HepG2 (cell line): Measurements from ENCODE around the gene SLC22A5. TPM values are rescaled to one million over a fixed set of nuclear protein-coding genes. Genes with fewer than 3 reads are reported as not detected.

Experiments
- CHD4 ChIP-seq: fragments of 200-600 bp; sonication (generic); IDR thresholded peaks from 2 replicates; pipeline ENCODE4 v1.7.0; 2017; ENCODE audit warnings: mild to moderate bottlenecking, low read length, borderline replicate concordance
- LCORL ChIP-seq, 2 experiments: fragments of 450-650 bp in 1 of 2; sonication (generic) in 1 of 2; formaldehyde crosslinking in 1 of 2; IDR thresholded peaks; 2 replicates each; pipeline versions ENCODE4 v1.5.0 to v1.6.1; 2017 to 2020; ENCODE audit warnings: antibody characterized with exemption in 1 of 2, missing genetic modification reagents in 1 of 2
- PITX1 ChIP-seq: sonication (generic); formaldehyde crosslinking; IDR thresholded peaks from 2 replicates; pipeline ENCODE4 v1.5.1; 2020; ENCODE audit warnings: mild to moderate bottlenecking, missing genetic modification reagents
- YEATS4 ChIP-seq: sonication (generic); formaldehyde crosslinking; IDR thresholded peaks from 2 replicates; pipeline ENCODE4 v1.4.0; 2020; ENCODE audit warnings: missing genetic modification reagents, borderline replicate concordance
- ZNF354B ChIP-seq: sonication (generic); formaldehyde crosslinking; IDR thresholded peaks from 2 replicates; pipeline ENCODE4 v1.8.0; 2022; ENCODE audit warnings: mild to moderate bottlenecking, missing genetic modification reagents
- polyA plus RNA-seq, 8 experiments: library from polyadenylated mRNA; depleted of rRNA in 3 of 8; stranded (reverse) in 7 of 8; unstranded in 1 of 8; fragments of >200 nt; fragmentation: Illumina TruSeq in 4 of 8; extraction: Trizol in 4 of 8; gene quantifications; 2 replicates each; pipeline versions ENCODE4 v1.2.1 to v1.2.3, GENCODE V29; 2011 to 2016; ENCODE audit warnings: low read depth in 4 of 8, missing spikeins in 1 of 8, mixed read lengths in 1 of 8; ENCODE audit not compliant: insufficient read depth in 1 of 8
- total RNA-seq, 5 experiments: library from RNA; depleted of rRNA; stranded (reverse); fragments of >200 nt; fragmentation: Illumina TruSeq; extraction: Trizol; gene quantifications; 2 replicates each; pipeline ENCODE4 v1.2.3, GENCODE V29; 2016; ENCODE audit warnings: low read depth in 1 of 5
- TF ChIP-seq, protein P1 (sequence below): sonication (generic); formaldehyde crosslinking; IDR thresholded peaks from 2 replicates; pipeline ENCODE4 v1.9.0; 2022; ENCODE audit warnings: low read depth, missing genetic modification reagents
- TF ChIP-seq, protein P2 (sequence below): sonication (generic); formaldehyde crosslinking; IDR thresholded peaks from 2 replicates; pipeline ENCODE4 v1.5.0; 2020; ENCODE audit warnings: mild to moderate bottlenecking, missing genetic modification reagents, borderline replicate concordance
- TF ChIP-seq, protein P3 (sequence below): sonication (generic); formaldehyde crosslinking; IDR thresholded peaks from 2 replicates; pipeline ENCODE4 v1.9.0; 2021; ENCODE audit warnings: mild to moderate bottlenecking, missing genetic modification reagents
- TF ChIP-seq, protein P4 (sequence below): sonication (generic); formaldehyde crosslinking; conservative IDR thresholded peaks from 2 replicates; pipeline ENCODE4 v1.4.0; 2020; ENCODE audit warnings: missing genetic modification reagents
- TF ChIP-seq, protein P5 (sequence below): sonication (generic); formaldehyde crosslinking; conservative IDR thresholded peaks from 2 replicates; pipeline ENCODE4 v1.4.0; 2020; ENCODE audit warnings: missing genetic modification reagents

Gene SLC22A5
- total and polyA plus RNA-seq, 2 of the 13 experiments (the other 11 are each of a cell fraction or from before 2014, with no cell fraction given), result 7.1 to 15.1 TPM

- TF ChIP-seq, protein P1, sequence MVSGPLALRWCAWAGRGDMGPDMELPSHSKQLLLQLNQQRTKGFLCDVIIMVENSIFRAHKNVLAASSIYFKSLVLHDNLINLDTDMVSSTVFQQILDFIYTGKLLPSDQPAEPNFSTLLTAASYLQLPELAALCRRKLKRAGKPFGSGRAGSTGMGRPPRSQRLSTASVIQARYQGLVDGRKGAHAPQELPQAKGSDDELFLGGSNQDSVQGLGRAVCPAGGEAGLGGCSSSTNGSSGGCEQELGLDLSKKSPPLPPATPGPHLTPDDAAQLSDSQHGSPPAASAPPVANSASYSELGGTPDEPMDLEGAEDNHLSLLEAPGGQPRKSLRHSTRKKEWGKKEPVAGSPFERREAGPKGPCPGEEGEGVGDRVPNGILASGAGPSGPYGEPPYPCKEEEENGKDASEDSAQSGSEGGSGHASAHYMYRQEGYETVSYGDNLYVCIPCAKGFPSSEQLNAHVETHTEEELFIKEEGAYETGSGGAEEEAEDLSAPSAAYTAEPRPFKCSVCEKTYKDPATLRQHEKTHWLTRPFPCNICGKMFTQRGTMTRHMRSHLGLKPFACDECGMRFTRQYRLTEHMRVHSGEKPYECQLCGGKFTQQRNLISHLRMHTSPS (CRISPR knock-in tag), result no peak
- TF ChIP-seq, protein P2, sequence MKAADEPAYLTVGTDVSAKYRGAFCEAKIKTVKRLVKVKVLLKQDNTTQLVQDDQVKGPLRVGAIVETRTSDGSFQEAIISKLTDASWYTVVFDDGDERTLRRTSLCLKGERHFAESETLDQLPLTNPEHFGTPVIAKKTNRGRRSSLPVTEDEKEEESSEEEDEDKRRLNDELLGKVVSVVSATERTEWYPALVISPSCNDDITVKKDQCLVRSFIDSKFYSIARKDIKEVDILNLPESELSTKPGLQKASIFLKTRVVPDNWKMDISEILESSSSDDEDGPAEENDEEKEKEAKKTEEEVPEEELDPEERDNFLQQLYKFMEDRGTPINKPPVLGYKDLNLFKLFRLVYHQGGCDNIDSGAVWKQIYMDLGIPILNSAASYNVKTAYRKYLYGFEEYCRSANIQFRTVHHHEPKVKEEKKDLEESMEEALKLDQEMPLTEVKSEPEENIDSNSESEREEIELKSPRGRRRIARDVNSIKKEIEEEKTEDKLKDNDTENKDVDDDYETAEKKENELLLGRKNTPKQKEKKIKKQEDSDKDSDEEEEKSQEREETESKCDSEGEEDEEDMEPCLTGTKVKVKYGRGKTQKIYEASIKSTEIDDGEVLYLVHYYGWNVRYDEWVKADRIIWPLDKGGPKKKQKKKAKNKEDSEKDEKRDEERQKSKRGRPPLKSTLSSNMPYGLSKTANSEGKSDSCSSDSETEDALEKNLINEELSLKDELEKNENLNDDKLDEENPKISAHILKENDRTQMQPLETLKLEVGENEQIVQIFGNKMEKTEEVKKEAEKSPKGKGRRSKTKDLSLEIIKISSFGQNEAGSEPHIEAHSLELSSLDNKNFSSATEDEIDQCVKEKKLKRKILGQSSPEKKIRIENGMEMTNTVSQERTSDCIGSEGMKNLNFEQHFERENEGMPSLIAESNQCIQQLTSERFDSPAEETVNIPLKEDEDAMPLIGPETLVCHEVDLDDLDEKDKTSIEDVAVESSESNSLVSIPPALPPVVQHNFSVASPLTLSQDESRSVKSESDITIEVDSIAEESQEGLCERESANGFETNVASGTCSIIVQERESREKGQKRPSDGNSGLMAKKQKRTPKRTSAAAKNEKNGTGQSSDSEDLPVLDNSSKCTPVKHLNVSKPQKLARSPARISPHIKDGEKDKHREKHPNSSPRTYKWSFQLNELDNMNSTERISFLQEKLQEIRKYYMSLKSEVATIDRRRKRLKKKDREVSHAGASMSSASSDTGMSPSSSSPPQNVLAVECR, result peak; percentile 62; the same call in 1 of the 2 replicates
- no peak for TF ChIP-seq LCORL (IDR thresholded peaks at IDR 0.05)
- TF ChIP-seq LCORL (CRISPR knock-in tag; IDR thresholded peaks at IDR 0.05), result peak; percentile 53; the same call in 1 of the 2 replicates
- TF ChIP-seq YEATS4 (CRISPR knock-in tag), result no peak
- TF ChIP-seq, protein P3, sequence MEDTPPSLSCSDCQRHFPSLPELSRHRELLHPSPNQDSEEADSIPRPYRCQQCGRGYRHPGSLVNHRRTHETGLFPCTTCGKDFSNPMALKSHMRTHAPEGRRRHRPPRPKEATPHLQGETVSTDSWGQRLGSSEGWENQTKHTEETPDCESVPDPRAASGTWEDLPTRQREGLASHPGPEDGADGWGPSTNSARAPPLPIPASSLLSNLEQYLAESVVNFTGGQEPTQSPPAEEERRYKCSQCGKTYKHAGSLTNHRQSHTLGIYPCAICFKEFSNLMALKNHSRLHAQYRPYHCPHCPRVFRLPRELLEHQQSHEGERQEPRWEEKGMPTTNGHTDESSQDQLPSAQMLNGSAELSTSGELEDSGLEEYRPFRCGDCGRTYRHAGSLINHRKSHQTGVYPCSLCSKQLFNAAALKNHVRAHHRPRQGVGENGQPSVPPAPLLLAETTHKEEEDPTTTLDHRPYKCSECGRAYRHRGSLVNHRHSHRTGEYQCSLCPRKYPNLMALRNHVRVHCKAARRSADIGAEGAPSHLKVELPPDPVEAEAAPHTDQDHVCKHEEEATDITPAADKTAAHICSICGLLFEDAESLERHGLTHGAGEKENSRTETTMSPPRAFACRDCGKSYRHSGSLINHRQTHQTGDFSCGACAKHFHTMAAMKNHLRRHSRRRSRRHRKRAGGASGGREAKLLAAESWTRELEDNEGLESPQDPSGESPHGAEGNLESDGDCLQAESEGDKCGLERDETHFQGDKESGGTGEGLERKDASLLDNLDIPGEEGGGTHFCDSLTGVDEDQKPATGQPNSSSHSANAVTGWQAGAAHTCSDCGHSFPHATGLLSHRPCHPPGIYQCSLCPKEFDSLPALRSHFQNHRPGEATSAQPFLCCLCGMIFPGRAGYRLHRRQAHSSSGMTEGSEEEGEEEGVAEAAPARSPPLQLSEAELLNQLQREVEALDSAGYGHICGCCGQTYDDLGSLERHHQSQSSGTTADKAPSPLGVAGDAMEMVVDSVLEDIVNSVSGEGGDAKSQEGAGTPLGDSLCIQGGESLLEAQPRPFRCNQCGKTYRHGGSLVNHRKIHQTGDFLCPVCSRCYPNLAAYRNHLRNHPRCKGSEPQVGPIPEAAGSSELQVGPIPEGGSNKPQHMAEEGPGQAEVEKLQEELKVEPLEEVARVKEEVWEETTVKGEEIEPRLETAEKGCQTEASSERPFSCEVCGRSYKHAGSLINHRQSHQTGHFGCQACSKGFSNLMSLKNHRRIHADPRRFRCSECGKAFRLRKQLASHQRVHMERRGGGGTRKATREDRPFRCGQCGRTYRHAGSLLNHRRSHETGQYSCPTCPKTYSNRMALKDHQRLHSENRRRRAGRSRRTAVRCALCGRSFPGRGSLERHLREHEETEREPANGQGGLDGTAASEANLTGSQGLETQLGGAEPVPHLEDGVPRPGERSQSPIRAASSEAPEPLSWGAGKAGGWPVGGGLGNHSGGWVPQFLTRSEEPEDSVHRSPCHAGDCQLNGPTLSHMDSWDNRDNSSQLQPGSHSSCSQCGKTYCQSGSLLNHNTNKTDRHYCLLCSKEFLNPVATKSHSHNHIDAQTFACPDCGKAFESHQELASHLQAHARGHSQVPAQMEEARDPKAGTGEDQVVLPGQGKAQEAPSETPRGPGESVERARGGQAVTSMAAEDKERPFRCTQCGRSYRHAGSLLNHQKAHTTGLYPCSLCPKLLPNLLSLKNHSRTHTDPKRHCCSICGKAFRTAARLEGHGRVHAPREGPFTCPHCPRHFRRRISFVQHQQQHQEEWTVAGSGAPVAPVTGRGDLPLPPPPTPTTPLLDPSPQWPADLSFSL (CRISPR knock-in tag), result no peak
- TF ChIP-seq PITX1 (CRISPR knock-in tag), result peak; percentile 50; the same call in 1 of the 2 replicates
- TF ChIP-seq CHD4, result no peak
- TF ChIP-seq ZNF354B (CRISPR knock-in tag), result no peak
- TF ChIP-seq, protein P4, sequence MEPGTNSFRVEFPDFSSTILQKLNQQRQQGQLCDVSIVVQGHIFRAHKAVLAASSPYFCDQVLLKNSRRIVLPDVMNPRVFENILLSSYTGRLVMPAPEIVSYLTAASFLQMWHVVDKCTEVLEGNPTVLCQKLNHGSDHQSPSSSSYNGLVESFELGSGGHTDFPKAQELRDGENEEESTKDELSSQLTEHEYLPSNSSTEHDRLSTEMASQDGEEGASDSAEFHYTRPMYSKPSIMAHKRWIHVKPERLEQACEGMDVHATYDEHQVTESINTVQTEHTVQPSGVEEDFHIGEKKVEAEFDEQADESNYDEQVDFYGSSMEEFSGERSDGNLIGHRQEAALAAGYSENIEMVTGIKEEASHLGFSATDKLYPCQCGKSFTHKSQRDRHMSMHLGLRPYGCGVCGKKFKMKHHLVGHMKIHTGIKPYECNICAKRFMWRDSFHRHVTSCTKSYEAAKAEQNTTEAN (CRISPR knock-in tag), result 0 out of 2 replicates have a peak, but pooled peaks have one; percentile 12
- TF ChIP-seq, protein P5, sequence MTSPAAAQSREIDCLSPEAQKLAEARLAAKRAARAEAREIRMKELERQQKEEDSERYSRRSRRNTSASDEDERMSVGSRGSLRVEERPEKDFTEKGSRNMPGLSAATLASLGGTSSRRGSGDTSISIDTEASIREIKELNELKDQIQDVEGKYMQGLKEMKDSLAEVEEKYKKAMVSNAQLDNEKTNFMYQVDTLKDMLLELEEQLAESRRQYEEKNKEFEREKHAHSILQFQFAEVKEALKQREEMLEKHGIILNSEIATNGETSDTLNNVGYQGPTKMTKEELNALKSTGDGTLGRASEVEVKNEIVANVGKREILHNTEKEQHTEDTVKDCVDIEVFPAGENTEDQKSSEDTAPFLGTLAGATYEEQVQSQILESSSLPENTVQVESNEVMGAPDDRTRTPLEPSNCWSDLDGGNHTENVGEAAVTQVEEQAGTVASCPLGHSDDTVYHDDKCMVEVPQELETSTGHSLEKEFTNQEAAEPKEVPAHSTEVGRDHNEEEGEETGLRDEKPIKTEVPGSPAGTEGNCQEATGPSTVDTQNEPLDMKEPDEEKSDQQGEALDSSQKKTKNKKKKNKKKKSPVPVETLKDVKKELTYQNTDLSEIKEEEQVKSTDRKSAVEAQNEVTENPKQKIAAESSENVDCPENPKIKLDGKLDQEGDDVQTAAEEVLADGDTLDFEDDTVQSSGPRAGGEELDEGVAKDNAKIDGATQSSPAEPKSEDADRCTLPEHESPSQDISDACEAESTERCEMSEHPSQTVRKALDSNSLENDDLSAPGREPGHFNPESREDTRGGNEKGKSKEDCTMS (CRISPR knock-in tag), result no peak
Observed at GRCh38 chr5:132422720-132423437, 53.4 kb downstream of the SLC22A5 start (continued).
